Activated T-cell treated with anti-CD3 and anti-CD28 coated beads, Interleukin-2, amount 50 U/mL, for 24 hours (primary cell): Measurements from ENCODE around the gene TLX1.

ENCODE experiments used
- DNase-seq: peaks from one replicate; pipeline ENCODE4 v3.0.0-alpha.2; 2020
- H3K27ac Mint-ChIP-seq: 2 replicates; pipeline ENCODE4 v1.8.0; 2020; ENCODE audit warnings: mild to moderate bottlenecking, mixed read lengths
- H3K27me3 Mint-ChIP-seq: 2 replicates; pipeline ENCODE4 v1.8.0; 2020; ENCODE audit warnings: mixed read lengths
- H3K36me3 Mint-ChIP-seq: 2 replicates; pipeline ENCODE4 v1.8.0; 2020; ENCODE audit warnings: low read depth, mixed read lengths
- H3K4me1 Mint-ChIP-seq: 2 replicates; pipeline ENCODE4 v1.8.0; 2020; ENCODE audit warnings: low read depth, mixed read lengths
- H3K4me3 Mint-ChIP-seq: 2 replicates; pipeline ENCODE4 v1.8.0; 2020; ENCODE audit warnings: mild to moderate bottlenecking, moderate library complexity, mixed read lengths
- H3K9me3 Mint-ChIP-seq: 2 replicates; pipeline ENCODE4 v1.8.0; 2020; ENCODE audit warnings: mixed read lengths

The TLX1 gene

GRCh38 chr10:101099901-101100300, 31.2 kb upstream of the TLX1 start:
- Mint-ChIP-seq H3K27me3 (peaks cover 58% of the 10 kb centered on the region), H3K4me3 (no peak overlapping the region), H3K4me1 (no peaks in the 10 kb centered on the region), H3K36me3 (no peaks in the 10 kb centered on the region), H3K9me3 (no peaks in the 10 kb centered on the region), H3K27ac (no peak overlapping the region)
- DNase-seq = no peak

- Mint-ChIP-seq H3K4me1 (no peaks in the 10 kb centered on the region), H3K9me3 (no peaks in the 10 kb centered on the region), H3K27ac (no peak overlapping the region), H3K27me3 (peaks cover 54% of the 10 kb centered on the region), H3K4me3 (no peak overlapping the region), H3K36me3 (no peaks in the 10 kb centered on the region)
- no peak for DNase-seq
These were observed 29.7 kb upstream of the TLX1 start for GRCh38 chr10:101101372-101101881.

GRCh38 chr10:101103430-101103829, 27.7 kb upstream of the TLX1 start:
- Mint-ChIP-seq H3K4me1 (no peaks in the 10 kb centered on the region), H3K27ac (no peak overlapping the region), H3K9me3 (no peaks in the 10 kb centered on the region), H3K27me3 (peaks cover 40% of the 10 kb centered on the region), H3K4me3 (no peak overlapping the region), H3K36me3 (no peaks in the 10 kb centered on the region)
- no peak for DNase-seq

DNA sequence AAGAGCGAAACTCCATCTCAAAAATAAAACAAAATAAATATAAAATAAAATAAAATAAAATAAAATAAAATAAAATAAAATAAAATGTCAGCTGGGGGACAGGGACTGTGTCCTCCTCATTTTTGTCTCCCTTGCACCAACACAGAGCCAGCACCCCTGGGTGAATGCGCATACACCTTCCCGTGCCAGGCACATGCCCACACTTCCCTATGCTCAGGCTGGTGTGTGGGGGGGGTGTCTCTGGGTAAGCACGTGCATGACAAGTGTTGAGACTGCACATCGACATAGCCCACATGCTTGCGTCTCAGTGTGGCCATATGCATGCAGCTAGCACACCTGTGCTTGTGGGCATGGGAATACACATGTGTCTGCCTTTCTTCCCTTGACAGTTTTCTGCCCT, 24.7 kb upstream of the TLX1 start:
- H3K36me3 Mint-ChIP-seq = no peaks in the 10 kb centered on the region
- no peaks in the 10 kb centered on the region for H3K4me1 Mint-ChIP-seq
- H3K27ac Mint-ChIP-seq = no peak overlapping the region
- H3K4me3 Mint-ChIP-seq = no peak overlapping the region
- no peak for DNase-seq
- no peaks in the 10 kb centered on the region for H3K9me3 Mint-ChIP-seq
- H3K27me3 Mint-ChIP-seq = peaks cover 37% of the 10 kb centered on the region

DNA sequence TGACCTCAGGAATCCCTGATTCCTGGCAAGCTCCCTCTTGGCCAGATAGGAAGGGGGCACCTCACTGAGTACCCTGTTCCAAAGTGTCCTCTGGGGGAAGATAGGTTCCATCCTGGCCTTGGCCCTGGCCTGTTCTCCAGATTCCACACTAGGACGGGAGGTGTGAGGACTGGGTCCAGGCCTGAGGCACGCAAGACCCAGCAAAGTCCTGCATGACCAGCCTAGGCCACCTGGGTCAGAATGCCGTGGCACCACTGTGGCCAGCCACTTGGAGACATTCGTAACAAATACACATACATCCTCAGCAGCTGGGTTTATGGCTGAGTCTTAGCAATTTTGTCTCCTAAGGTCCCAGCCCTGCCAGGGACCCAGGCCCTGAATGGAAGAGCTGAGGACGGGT, 23.3 kb upstream of the TLX1 start:
- Mint-ChIP-seq H3K4me3 (no peak overlapping the region), H3K36me3 (no peaks in the 10 kb centered on the region), H3K27me3 (peaks cover 38% of the 10 kb centered on the region), H3K27ac (no peak overlapping the region), H3K9me3 (no peaks in the 10 kb centered on the region), H3K4me1 (no peaks in the 10 kb centered on the region)
- no peak for DNase-seq

GRCh38 chr10:101110856-101111523, 20.1 kb upstream of the TLX1 start:
- DNase-seq = no peak
- H3K9me3 Mint-ChIP-seq = no peaks in the 10 kb centered on the region
- H3K27me3 Mint-ChIP-seq = peaks cover 53% of the 10 kb centered on the region
- H3K4me1 Mint-ChIP-seq = no peaks in the 10 kb centered on the region
- no peak overlapping the region for H3K4me3 Mint-ChIP-seq
- H3K27ac Mint-ChIP-seq = no peak overlapping the region
- H3K36me3 Mint-ChIP-seq = no peaks in the 10 kb centered on the region

GRCh38 chr10:101111547-101111946, 19.6 kb upstream of the TLX1 start:
- Mint-ChIP-seq H3K9me3 (no peaks in the 10 kb centered on the region), H3K4me3 (no peak overlapping the region), H3K36me3 (no peaks in the 10 kb centered on the region), H3K4me1 (no peaks in the 10 kb centered on the region), H3K27ac (no peak overlapping the region), H3K27me3 (peaks cover 56% of the 10 kb centered on the region)
- DNase-seq = no peak

DNA sequence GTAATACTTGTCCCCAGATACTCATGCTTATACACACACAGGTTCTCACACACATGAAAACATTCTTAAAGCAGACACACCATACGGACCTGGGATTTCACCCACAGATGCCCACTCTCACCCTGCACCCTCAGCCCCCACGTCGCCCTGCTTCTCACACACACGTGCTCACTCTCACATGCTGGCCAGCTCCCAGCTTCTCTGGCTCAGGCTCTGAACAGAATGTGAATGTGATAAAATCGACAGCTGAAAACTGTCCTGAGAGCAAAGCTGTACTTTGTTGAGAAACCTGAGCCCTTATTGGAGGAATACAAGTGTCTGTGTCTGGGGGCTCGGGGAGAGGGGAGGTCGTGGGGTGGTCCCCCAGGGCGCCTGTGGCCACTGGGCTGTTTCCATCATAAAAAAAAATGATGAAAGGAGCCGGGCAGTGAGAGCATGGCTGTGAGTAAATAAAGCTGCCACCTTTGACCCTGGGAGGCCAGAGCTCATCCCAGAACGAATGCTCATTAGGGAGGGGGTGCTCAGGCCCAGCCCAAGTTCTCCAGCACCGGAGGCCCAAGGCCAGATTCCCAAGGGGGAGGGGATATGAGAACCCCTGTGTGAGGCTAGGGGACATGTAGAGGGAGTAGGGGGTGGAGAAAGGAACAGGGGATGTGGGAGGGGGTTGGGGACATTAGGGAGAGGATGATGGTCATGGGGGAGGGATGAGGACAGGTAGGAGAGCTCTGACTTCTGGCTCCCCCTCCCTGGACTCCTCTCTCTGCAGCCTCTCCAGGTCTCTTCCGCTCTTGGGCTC, 18.1 kb upstream of the TLX1 start:
- Mint-ChIP-seq H3K27ac (no peak overlapping the region), H3K27me3 (peaks cover 53% of the 10 kb centered on the region), H3K36me3 (no peaks in the 10 kb centered on the region)

GRCh38 chr10:101113890-101114403, 17.2 kb upstream of the TLX1 start:
- Mint-ChIP-seq H3K27me3 (peaks cover 58% of the 10 kb centered on the region), H3K4me3 (no peak overlapping the region), H3K9me3 (no peaks in the 10 kb centered on the region), H3K27ac (no peak overlapping the region), H3K36me3 (no peaks in the 10 kb centered on the region), H3K4me1 (no peaks in the 10 kb centered on the region)
- no peak for DNase-seq

More for the DNA sequence above, 18.1 kb upstream of the TLX1 start:
- no peaks in the 10 kb centered on the region for H3K9me3 Mint-ChIP-seq
- DNase-seq = no peak
- no peak overlapping the region for H3K4me3 Mint-ChIP-seq
- no peaks in the 10 kb centered on the region for H3K4me1 Mint-ChIP-seq

DNA sequence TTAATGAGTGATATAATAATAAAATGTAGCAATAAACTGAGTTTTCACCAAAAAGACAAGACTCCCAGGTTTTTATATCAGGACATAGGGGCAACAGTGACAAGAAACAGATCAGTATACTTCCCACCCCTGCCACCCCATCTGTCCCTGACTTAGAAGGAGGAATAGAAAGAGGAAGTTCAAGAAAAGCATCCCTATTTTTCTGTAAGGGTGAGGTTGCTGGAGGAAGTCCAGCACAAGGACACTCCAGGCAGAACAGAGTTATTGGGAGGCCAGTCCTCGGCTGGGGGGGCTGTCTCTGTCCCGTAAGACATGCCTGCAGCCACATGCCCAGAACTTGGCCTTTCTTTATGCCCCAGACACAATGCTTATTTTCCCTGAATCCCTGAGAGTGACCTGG, 16.5 kb upstream of the TLX1 start:
- Mint-ChIP-seq H3K4me1 (no peaks in the 10 kb centered on the region), H3K27ac (no peak overlapping the region), H3K36me3 (no peaks in the 10 kb centered on the region), H3K9me3 (no peaks in the 10 kb centered on the region), H3K4me3 (no peak overlapping the region), H3K27me3 (peaks cover 59% of the 10 kb centered on the region)
- no peak for DNase-seq

DNA sequence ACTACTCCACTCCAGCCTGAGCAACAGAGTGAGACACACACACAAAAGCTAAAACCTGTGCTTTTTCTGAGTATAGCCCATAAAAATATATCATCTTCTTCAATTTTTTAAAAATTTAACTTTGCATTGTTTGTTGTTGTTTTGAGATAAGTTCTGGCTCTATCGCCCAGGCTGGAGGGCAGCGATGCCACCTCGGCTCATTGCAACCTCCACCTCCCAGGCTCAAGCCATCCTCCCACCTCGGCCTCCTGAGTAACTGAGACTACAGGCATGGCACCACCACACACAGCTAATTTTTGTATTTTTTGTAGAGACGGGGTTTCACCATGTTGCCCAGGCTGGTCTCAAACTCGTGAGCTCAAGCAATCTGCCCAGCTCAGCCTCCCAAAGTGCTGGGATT, 14.3 kb upstream of the TLX1 start:
- Mint-ChIP-seq H3K9me3 (no peaks in the 10 kb centered on the region), H3K4me1 (peaks cover 12% of the 10 kb centered on the region), H3K27ac (no peak overlapping the region), H3K4me3 (no peak overlapping the region), H3K36me3 (no peaks in the 10 kb centered on the region), H3K27me3 (peaks cover 54% of the 10 kb centered on the region)
- no peak for DNase-seq

GRCh38 chr10:101118031-101118430, 13.1 kb upstream of the TLX1 start:
- H3K27me3 Mint-ChIP-seq = peaks cover 58% of the 10 kb centered on the region
- no peak overlapping the region for H3K27ac Mint-ChIP-seq
- DNase-seq = no peak
- H3K4me1 Mint-ChIP-seq = peaks cover 24% of the 10 kb centered on the region
- H3K4me3 Mint-ChIP-seq = no peak overlapping the region
- H3K9me3 Mint-ChIP-seq = no peaks in the 10 kb centered on the region
- no peaks in the 10 kb centered on the region for H3K36me3 Mint-ChIP-seq

- Mint-ChIP-seq H3K27me3 (peaks cover 64% of the 10 kb centered on the region), H3K4me3 (peak overlapping the region; percentile 81)
These were observed 10.6 kb upstream of the TLX1 start for GRCh38 chr10:101120520-101120883.

DNA sequence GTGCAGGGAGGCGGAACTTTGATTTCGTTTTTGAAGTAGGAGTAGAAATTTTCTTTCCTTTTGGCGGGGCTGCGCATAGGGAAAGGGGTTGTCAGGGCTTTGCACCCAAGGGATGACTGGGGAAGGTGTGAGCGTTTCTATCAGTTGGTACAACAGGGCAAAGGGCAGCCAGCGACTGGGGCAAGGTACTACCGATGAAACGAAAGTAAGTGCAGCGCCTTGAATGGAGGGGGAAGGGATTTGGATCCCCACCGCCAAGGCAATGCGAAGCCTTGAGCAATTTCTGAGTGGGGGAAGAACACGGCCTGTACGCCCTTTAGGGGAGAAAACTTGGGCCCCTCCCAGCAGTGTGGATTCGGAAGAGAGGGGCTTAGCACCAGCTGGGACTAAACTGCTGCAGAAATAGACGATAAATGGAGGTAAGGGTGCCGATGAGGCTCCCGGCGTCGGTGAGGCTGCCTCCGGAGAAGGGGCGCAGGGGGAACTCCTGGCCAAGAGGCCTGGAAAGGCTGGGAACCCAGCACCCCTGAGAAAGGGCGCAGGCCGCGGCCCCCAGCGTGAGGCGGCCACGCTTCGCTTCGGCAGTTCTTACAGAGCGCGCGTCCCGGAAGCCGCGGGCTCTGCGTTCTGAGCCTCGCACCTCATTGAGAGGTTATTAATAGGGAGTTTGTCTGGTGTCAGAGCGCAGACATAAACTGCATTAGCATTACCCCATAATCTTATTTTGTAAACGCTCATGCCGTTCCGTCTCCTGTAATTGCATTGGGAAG, 10.0 kb upstream of the TLX1 start:
- DNase-seq = peak; percentile 60
- Mint-ChIP-seq H3K36me3 (no peaks in the 10 kb centered on the region), H3K4me3 (peak overlapping the region; percentile 81), H3K9me3 (no peaks in the 10 kb centered on the region), H3K27me3 (peaks cover 67% of the 10 kb centered on the region), H3K4me1 (peaks cover 31% of the 10 kb centered on the region), H3K27ac (peak overlapping the region; percentile 74)

More at GRCh38 chr10:101120520-101120883, 10.6 kb upstream of the TLX1 start:
- no peaks in the 10 kb centered on the region for H3K9me3 Mint-ChIP-seq
- no peak overlapping the region for H3K27ac Mint-ChIP-seq
- no peak for DNase-seq
- H3K36me3 Mint-ChIP-seq = no peaks in the 10 kb centered on the region
- H3K4me1 Mint-ChIP-seq = peaks cover 31% of the 10 kb centered on the region
